Tibial nerve (tissue), 4 donors: ENCODE results near the gene INS.

Experiments used
- EP300 ChIP-seq, 2 donors: sonication (generic); formaldehyde crosslinking; IDR thresholded peaks; one replicate each; pipeline ENCODE4 v1.6.1; 2017; ENCODE audit warnings: antibody characterized with exemption in 2 of 2, mild to moderate bottlenecking in 1 of 2
- TF ChIP-seq, protein P1 (sequence below), 5 experiments: fragments of 200-600 bp in 3 of 5; fragments of 450-650 bp in 2 of 5; sonication (generic) in 3 of 5; IDR thresholded peaks; one replicate each; pipeline ENCODE4 v1.5.1; 2016 to 2019; ENCODE audit warnings: antibody characterized with exemption in 5 of 5, mild to moderate bottlenecking in 3 of 5, moderate library complexity in 2 of 5

DNA sequence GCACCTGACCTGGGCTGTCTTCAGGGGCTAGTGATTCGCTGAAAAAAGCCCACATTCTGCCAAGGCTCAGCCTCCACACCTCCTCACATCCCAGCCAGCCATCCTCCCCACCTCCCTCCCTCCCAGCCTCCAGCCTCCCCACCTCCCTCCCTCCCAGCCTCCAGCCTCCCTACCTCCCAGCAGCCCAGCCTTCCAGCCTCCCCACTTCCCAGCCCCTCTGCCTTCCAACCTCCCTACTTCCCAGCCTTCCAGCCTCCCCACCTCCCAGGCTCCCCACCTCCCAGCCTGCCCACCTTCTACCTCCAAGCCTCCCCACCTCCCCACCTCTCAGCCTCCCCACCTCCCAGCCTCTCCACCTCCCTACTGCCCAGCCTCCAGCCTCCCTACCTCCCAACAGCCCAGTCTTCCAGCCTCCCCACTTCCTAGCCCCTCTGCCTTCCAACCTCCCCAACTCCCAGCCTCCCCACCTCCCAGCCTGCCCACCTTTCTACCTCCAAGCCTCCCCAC is 44.3 kb upstream of the INS start:
- TF ChIP-seq, protein P1, sequence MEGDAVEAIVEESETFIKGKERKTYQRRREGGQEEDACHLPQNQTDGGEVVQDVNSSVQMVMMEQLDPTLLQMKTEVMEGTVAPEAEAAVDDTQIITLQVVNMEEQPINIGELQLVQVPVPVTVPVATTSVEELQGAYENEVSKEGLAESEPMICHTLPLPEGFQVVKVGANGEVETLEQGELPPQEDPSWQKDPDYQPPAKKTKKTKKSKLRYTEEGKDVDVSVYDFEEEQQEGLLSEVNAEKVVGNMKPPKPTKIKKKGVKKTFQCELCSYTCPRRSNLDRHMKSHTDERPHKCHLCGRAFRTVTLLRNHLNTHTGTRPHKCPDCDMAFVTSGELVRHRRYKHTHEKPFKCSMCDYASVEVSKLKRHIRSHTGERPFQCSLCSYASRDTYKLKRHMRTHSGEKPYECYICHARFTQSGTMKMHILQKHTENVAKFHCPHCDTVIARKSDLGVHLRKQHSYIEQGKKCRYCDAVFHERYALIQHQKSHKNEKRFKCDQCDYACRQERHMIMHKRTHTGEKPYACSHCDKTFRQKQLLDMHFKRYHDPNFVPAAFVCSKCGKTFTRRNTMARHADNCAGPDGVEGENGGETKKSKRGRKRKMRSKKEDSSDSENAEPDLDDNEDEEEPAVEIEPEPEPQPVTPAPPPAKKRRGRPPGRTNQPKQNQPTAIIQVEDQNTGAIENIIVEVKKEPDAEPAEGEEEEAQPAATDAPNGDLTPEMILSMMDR (IDR thresholded peaks at IDR 0.05) = no peak
- TF ChIP-seq EP300 (IDR thresholded peaks at IDR 0.05) = no peak
